HPDE6-E6E7 (cell line): ENCODE results near the gene AVPR2.
A peak's percentile ranks its signal among the peaks of the same experiment; 100 is the strongest.

Experiments
- DNase-seq: peaks from one replicate; pipeline ENCODE4 v3.0.0; 2011; ENCODE audit warnings: missing footprints; ENCODE audit errors: extremely low spot score

AVPR2 gene

GRCh38 chrX:153871451-153871850 is 33.0 kb upstream of the AVPR2 start:
- no peak for DNase-seq

GRCh38 chrX:153871946-153872878 is 32.3 kb upstream of the AVPR2 start:
- no peak for DNase-seq

- DNase-seq = no peak
Observed at GRCh38 chrX:153873282-153874084, 31.0 kb upstream of the AVPR2 start.

- no peak for DNase-seq
Observed at GRCh38 chrX:153874085-153874365, 30.4 kb upstream of the AVPR2 start.

- no peak for DNase-seq
Observed at GRCh38 chrX:153874366-153875125, 29.9 kb upstream of the AVPR2 start.

- peak; percentile 70 for DNase-seq
Observed at GRCh38 chrX:153875391-153876111, 28.9 kb upstream of the AVPR2 start.

- DNase-seq = no peak
Observed at GRCh38 chrX:153876112-153876491, 28.4 kb upstream of the AVPR2 start.

- no peak for DNase-seq
Observed at GRCh38 chrX:153877571-153878261, 26.8 kb upstream of the AVPR2 start.

GRCh38 chrX:153878345-153878744 is 26.1 kb upstream of the AVPR2 start:
- DNase-seq = no peak

GRCh38 chrX:153878969-153879653 is 25.4 kb upstream of the AVPR2 start:
- no peak for DNase-seq

- DNase-seq = no peak
Observed at GRCh38 chrX:153879741-153880439, 24.6 kb upstream of the AVPR2 start.

GRCh38 chrX:153880440-153880815 is 24.0 kb upstream of the AVPR2 start:
- no peak for DNase-seq

- no peak for DNase-seq
Observed at GRCh38 chrX:153881281-153881680, 23.2 kb upstream of the AVPR2 start.

- no peak for DNase-seq
Observed at GRCh38 chrX:153882086-153882498, 22.4 kb upstream of the AVPR2 start.

GRCh38 chrX:153882557-153882956 is 21.9 kb upstream of the AVPR2 start:
- DNase-seq = no peak

- DNase-seq = no peak
Observed at GRCh38 chrX:153883163-153883843, 21.2 kb upstream of the AVPR2 start.

GRCh38 chrX:153884136-153884535 is 20.3 kb upstream of the AVPR2 start:
- no peak for DNase-seq

GRCh38 chrX:153884590-153884989 is 19.9 kb upstream of the AVPR2 start:
- peak; percentile 68 for DNase-seq

GRCh38 chrX:153885208-153885787 is 19.2 kb upstream of the AVPR2 start:
- DNase-seq = no peak
